Measurements from ENCODE around the gene PRR23E. TPM values are rescaled to one million over a fixed set of nuclear protein-coding genes. Genes with fewer than 3 reads are reported as not detected.

PRR23E gene
- polyA plus RNA-seq, 1 of the 3 experiments (the other 2 are of a cell fraction): not detected

- H3K9ac ChIP-seq: no peak overlapping the region
- no peak for TF ChIP-seq POLR2AphosphoS5 (IDR thresholded peaks at IDR 0.05; ENCODE audit: low read depth, low read length)
- no peak overlapping the region for H3K4me2 ChIP-seq
- no peak overlapping the region for H2AFZ ChIP-seq (ENCODE audit: low read depth)
- H3K27ac ChIP-seq (ENCODE audit: low read depth in 2 of 2, low read length in 1 of 2): peak overlapping the region in 1 of 2 experiments; percentile 50; a peak in 2 of 4 replicates
- CTCF ChIA-PET: interaction anchor here (0.9 to 1.5 kb wide), 7 partner anchors 9 to 262 kb away, joined by 3 to 4 read pairs (median 4); no protein-coding TSS in a partner anchor
- H3K36me3 ChIP-seq (replicated peaks in 1 of 2; ENCODE audit: control insufficient read depth in 1 of 2, insufficient read depth in 2 of 2, low read length in 1 of 2): peaks cover 0 to 5% of the 10 kb centered on the region in 2 experiments
- H3F3A ChIP-seq (replicated peaks; ENCODE audit: insufficient read depth): no peaks in the 10 kb centered on the region
- no peaks in the 10 kb centered on the region for H3K27me3 ChIP-seq (ENCODE audit: insufficient read depth)
- peaks cover 0 to 4% of the 10 kb centered on the region in 2 experiments; a peak in 1 of 4 replicates for H3K4me1 ChIP-seq (ENCODE audit: control insufficient read depth in 1 of 2, insufficient read depth in 2 of 2, low read depth in 1 of 2, low read length in 1 of 2)
- H3K4me3 ChIP-seq (ENCODE audit: low read depth in 2 of 2, low read length in 1 of 2): no peak overlapping the region
- no peaks in the 10 kb centered on the region for H4K20me1 ChIP-seq (ENCODE audit: insufficient read depth)
- peak; percentile 53 for DNase-seq
- 72% methylated on average over 11 of the region's 11 CpGs for WGBS (ENCODE audit: low lambda C conversion rate)
- no peaks in the 10 kb centered on the region for H3K79me2 ChIP-seq (ENCODE audit: insufficient read depth)
- POLR2A ChIA-PET: no interaction called here
- no peaks in the 10 kb centered on the region for H3K9me2 ChIP-seq
- H3K9me3 ChIP-seq: peaks cover 7% of the 10 kb centered on the region
These were observed 410 bp downstream of the PRR23E start for GRCh38 chr3:127193341-127193740.

GRCh38 chr3:127193775-127194174 lies 844 bp downstream of the PRR23E start:
- TF ChIP-seq USF1 (IDR thresholded peaks at IDR 0.05; ENCODE audit: borderline replicate concordance, low read depth) (no peak), RCOR1 (IDR thresholded peaks at IDR 0.05; ENCODE audit: low read length) (no peak), GATA2 (CRISPR knock-in tag; IDR thresholded peaks at IDR 0.05) (peak; percentile 78), PBX3 (IDR thresholded peaks at IDR 0.05) (no peak), MXI1 (IDR thresholded peaks at IDR 0.05; ENCODE audit: low read depth, low read length) (no peak)
- ChIA-PET POLR2A (no interaction called here), CTCF (interaction anchor here (0.9 to 1.5 kb wide), 8 partner anchors 9 to 353 kb away, joined by 3 to 4 read pairs (median 4); no protein-coding TSS in a partner anchor)
- Histone ChIP-seq H3K27me3 (ENCODE audit: insufficient read depth) (no peaks in the 10 kb centered on the region), H3K4me1 (ENCODE audit: control insufficient read depth in 1 of 2, insufficient read depth in 2 of 2, low read depth in 1 of 2, low read length in 1 of 2) (peaks cover 0 to 4% of the 10 kb centered on the region in 2 experiments; a peak in 1 of 4 replicates), H3K4me2 (no peak overlapping the region), H3K79me2 (ENCODE audit: insufficient read depth) (no peaks in the 10 kb centered on the region), H3F3A (replicated peaks; ENCODE audit: insufficient read depth) (no peaks in the 10 kb centered on the region), H4K20me1 (ENCODE audit: insufficient read depth) (no peaks in the 10 kb centered on the region), H3K36me3 (replicated peaks in 1 of 2; ENCODE audit: control insufficient read depth in 1 of 2, insufficient read depth in 2 of 2, low read length in 1 of 2) (peaks cover 0 to 5% of the 10 kb centered on the region in 2 experiments), H3K9me3 (peaks cover 7% of the 10 kb centered on the region), H3K27ac (ENCODE audit: low read depth in 2 of 2, low read length in 1 of 2) (no peak overlapping the region; a peak in 2 of 4 replicates), H3K4me3 (ENCODE audit: low read depth in 2 of 2, low read length in 1 of 2) (no peak overlapping the region), H3K9ac (no peak overlapping the region), H3K9me2 (no peaks in the 10 kb centered on the region), H2AFZ (ENCODE audit: low read depth) (no peak overlapping the region)
- no peak for DNase-seq
- 61% methylated on average over 3 of the region's 3 CpGs for WGBS (ENCODE audit: low lambda C conversion rate)

GRCh38 chr3:127194601-127195187 lies 1.8 kb downstream of the PRR23E start:
- Histone ChIP-seq H3K9me2 (no peaks in the 10 kb centered on the region), H4K20me1 (ENCODE audit: insufficient read depth) (no peaks in the 10 kb centered on the region), H3K4me2 (no peak overlapping the region), H3K36me3 (replicated peaks in 1 of 2; ENCODE audit: control insufficient read depth in 1 of 2, insufficient read depth in 2 of 2, low read length in 1 of 2) (peaks cover 0 to 5% of the 10 kb centered on the region in 2 experiments), H3K9me3 (peaks cover 7% of the 10 kb centered on the region), H3F3A (replicated peaks; ENCODE audit: insufficient read depth) (no peaks in the 10 kb centered on the region), H3K4me3 (ENCODE audit: low read depth in 2 of 2, low read length in 1 of 2) (no peak overlapping the region), H3K79me2 (ENCODE audit: insufficient read depth) (no peaks in the 10 kb centered on the region), H2AFZ (ENCODE audit: low read depth) (no peak overlapping the region), H3K4me1 (ENCODE audit: control insufficient read depth in 1 of 2, insufficient read depth in 2 of 2, low read depth in 1 of 2, low read length in 1 of 2) (peaks cover 0 to 4% of the 10 kb centered on the region in 2 experiments; a peak in 1 of 4 replicates), H3K9ac (no peak overlapping the region), H3K27ac (ENCODE audit: low read depth in 2 of 2, low read length in 1 of 2) (no peak overlapping the region), H3K27me3 (ENCODE audit: insufficient read depth) (no peaks in the 10 kb centered on the region; the same call in 1 of the 2 replicates)
- whole genome bisulfite sequencing (ENCODE audit: low lambda C conversion rate): 60% methylated on average over 1 of the region's 8 CpGs
- TF ChIP-seq FOXJ3 (CRISPR knock-in tag; IDR thresholded peaks at IDR 0.05): no peak
- no peak for TF ChIP-seq IRF3 (IDR thresholded peaks at IDR 0.05; ENCODE audit: low read depth, low read length)
- no peak for DNase-seq
- ChIA-PET POLR2A (no interaction called here), CTCF (interaction anchor here (1.0 to 1.5 kb wide), 5 partner anchors 10 to 352 kb away, joined by 3 to 4 read pairs (median 4); no protein-coding TSS in a partner anchor)

Data from SK-N-SH (cell line).